GM19463 (cell line): ENCODE data around the gene TSBP1.

Experiments used
- ATAC-seq: cut with Tn5 transposase; IDR thresholded peaks from one replicate; pipeline ENCODE4 v1.9.1; 2021; ENCODE audit warnings: mild to moderate bottlenecking, moderate library complexity; ENCODE audit not compliant: unreplicated experiment

Gene TSBP1, protein sequence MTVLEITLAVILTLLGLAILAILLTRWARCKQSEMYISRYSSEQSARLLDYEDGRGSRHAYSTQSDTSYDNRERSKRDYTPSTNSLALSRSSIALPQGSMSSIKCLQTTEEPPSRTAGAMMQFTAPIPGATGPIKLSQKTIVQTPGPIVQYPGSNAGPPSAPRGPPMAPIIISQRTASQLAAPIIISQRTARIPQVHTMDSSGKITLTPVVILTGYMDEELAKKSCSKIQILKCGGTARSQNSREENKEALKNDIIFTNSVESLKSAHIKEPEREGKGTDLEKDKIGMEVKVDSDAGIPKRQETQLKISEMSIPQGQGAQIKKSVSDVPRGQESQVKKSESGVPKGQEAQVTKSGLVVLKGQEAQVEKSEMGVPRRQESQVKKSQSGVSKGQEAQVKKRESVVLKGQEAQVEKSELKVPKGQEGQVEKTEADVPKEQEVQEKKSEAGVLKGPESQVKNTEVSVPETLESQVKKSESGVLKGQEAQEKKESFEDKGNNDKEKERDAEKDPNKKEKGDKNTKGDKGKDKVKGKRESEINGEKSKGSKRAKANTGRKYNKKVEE

DNA sequence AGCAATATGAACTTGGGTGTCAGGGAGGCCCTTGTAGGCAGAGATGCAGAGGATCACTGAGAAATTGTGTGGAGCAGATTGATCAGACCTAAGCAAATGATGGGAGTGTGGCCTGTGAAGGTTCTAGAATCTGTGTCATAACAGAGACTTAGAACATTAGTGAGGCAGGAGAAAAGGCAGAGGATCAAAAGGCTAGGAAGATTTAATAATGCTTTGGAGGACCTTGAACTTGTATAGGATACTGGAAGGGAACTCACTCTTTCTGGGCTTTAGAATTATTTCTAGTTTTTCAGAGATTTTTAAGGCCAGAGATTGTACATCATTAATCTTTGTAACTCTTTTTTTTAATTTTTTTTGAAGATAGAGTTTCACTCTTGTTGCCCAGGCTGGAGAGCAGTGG, at the start of gene TSBP1:
Gene TSBP1, minus strand, starts transcription at position 101 of the 400 bp plus-strand sequence. CDS start 197 bp downstream, outside the sequence.
- no peak for ATAC-seq

DNA sequence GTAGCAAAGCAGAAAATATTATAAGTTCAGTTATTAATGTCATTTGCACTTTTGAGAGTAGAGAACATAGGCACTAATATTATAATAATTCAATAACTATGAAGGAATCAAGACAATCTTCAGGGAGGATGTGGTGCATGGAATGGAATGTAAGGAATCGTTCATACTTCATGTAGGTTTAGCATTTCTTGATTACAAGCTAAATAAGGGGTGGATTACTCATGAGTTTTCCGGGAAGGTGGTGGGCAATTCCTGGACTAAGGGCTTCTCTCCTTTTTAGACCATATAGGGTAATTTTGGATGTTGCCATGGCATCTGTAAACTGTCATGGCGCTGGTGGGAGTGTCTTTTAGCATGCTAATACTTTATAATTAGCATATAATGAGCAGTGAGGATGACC, 44.3 kb upstream of the TSBP1 start:
- no peak for ATAC-seq

DNA sequence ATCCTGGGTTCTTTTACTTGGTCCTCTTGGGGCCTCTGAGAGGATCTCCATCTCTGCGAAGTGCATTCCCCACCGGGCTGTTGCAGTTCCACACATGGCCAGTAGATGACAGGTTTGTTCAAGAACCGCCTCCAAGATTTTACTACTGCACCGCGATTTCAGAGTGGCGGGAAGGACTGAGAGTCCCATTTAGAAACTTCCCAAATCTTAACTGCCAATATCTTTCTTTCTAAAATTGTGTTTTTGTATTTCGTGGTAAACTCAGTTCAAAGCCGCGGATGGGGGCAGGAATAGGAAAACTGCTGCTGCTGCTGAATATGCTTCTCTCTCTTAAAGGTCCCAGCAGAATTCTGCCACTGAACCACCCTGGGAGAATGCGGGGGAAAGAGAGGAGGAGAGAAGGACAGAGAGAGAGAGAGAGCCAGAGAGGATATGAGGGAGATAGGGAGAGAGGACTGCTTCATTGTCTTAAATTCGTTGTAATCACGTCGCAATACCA, 43.9 kb upstream of the TSBP1 start:
- ATAC-seq, result no peak

DNA sequence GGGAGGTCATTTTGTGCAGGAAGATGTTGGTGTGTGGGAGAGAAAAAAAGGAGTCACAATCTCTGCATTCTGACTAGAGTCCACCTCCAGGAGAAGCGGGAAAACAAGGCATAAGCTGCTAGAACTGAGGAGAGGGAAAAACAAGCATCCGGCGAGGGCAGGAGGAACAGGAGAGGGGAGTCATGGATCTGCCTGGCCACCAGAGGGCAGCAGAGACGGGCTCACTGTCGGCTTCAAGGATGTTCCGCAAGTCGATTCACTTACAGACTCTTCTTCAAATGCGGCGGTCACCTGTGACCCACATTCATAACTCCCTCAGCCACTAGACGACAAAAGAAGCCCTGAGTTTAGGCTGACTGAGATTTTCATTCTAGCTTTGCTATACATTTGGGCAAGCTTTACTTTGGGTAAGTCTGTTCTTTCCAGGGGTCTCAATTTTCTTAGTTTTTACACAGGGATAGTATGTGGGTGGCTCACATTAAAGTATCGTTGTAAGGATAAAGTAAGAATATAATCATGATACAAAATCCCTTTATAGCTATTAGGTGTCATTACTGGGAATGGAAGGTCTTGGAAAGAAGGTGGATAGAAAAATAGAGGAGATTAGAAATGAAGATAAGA, 41.8 kb upstream of the TSBP1 start:
- ATAC-seq, result no peak

DNA sequence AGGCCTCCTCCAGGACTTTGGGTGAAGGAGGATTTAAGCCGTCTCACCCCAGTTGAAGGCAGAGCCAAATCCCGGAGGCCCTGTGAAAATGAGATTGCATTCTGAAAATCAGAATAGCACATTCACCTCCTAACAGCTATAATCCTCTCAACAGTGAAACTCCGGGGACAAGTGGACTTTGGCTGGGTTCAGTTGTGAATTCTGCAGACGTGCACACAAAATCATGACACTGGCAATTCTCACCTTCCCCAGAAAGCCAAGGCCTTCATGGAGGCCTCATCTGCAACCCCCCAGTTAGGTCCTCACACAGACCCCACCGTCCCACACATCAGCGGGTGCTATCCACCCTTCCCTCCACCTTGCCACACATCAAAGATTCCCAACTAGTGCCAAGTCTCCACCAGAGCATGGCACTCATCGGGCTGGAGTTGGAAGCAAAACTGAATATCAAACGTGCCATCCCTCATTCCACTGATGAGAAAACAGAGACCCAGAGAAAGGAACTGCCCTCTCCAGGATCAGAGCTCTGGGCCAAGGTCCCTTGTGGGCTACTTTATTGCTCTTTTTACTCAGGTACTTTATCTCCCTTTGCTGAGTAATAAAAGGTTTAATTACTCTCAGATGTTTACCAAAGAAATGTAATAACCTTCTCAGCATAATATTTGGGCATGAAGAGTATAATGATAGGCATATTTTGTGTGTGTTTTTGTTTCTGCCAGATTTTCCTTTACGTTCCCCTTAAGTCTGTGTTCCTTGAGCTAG, 40.0 kb upstream of the TSBP1 start:
- no peak for ATAC-seq

DNA sequence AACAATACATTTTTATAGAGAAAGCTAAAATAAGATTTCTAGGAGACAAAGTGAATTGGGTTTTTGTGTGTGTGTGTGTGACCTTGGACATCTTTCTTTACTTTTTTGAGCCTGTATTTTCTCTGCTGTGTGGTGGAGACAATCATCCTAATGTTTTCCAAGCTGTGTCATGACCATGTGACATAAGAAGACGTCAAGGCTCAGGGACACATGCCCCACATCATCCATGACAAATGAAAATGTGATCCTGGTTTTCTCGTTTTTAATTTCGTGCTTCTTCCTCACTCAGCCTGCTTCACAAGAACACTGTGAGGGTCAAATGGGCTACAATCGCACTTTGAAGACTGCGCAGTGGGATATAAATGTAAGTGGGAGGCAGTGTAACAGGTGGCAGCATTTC, 39.2 kb upstream of the TSBP1 start:
- no peak for ATAC-seq

DNA sequence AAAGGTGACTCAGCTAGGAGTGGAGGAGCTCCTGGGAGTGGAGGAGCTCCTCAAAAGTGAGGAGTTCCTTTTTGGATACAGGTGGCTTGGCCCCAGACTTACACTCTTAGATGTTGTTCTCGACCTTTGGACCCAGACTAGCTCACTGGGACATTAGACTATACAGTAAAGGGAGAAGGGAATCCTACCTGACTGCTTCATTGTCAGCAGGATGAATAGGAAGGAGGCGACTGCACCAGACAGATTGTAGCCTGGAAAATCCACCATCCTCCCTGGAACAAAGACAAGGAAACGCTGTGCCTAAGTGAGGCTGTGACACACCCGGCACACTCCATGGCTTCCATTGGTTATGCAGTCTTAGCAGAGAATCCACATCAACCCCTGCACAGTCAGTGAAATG, 35.2 kb upstream of the TSBP1 start, which contains the start of gene BTNL2:
Gene BTNL2, minus strand, starts transcription at position 325 of the 400 bp plus-strand sequence. Its CDS starts 58 bp downstream, at position 267.
- ATAC-seq, result no peak

DNA sequence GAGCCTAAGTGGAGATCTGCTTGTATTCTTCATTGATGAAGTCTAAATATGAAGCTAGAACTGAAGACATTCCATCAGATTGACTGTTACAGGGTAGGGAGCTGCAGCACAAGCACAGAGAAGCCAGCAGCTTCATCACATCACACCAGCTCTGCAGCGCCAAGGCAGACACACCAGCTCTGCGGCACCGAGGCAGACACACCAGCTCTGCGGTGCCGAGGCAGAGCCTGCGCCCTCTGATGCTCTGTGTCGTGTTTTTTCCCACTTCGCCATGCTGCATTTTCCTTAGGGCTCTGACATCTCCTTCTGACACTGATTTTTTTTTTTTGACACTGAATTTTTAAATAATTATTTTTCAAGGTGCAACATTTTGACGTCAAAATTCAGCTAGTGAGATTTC, 34.5 kb upstream of the TSBP1 start:
- ATAC-seq, result no peak

DNA sequence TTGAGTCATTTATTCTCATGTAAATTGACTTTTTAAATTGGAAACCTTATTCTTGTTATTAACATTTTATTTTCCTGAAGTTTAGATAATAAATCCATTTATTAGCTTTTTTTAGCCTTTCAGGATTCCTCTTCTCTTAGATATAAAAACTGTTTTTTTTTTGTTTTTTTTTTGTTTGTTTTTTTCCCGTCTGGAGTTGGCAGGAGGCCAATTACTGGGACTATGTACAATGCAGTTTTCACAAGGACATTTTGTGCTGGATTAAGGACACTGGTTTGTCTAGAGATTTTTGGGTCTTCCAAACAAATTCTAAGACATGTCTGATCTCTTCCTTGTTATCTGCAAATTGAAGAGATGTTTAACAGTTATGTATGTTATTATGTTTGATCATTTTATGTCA, 34.0 kb upstream of the TSBP1 start:
- ATAC-seq, result no peak

DNA sequence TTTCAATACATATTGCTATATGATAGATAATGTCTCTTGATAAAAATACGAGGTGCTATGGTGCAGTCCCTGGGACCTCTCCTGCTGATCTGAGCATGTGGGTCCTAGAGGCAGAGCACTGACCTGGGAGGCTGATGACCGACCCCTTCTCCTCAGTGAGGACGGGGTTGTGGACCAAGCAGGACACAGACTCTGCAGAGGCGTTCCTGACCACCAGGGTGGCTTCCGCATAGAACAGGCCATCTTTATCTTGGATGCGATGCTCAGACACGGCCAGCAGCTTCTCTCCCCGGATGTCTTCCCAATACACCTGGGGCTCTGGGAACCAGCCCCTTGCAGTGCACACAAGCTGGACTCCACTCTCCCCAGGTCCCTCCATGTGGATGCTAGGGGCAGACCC, 31.1 kb upstream of the TSBP1 start:
- ATAC-seq, result no peak

DNA sequence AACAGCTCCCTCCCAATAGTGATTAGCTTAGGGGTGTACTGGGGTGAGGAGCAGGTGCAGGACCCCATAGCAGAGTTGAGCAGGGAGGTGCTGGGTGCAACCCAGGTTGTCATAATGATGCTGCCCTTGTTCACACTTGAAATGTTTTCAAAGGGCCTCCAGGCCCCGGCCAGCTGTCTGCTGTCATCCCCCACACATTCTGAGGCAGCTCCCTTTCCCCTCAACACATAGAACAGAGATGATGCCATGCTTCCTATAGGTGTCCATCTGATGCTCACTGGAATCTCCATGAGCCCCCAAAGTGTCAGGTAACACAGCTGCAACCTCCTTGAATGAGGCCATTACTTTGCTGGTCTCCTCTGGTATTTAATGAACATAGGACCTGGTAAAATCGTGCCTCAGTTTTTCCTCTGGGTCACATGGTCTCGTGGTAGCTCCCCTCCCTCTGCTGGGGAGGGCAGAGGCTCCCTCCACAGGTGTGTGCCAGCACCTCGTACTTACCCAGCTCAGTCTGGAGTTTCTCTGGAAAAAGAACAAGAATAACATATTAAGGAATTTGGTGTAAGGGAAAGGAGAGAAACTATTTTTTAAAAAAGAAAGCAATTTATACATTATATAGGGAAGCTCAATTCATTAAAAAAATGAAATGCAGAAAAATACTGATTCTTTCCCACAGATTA, 29.7 kb upstream of the TSBP1 start:
- no peak for ATAC-seq

DNA sequence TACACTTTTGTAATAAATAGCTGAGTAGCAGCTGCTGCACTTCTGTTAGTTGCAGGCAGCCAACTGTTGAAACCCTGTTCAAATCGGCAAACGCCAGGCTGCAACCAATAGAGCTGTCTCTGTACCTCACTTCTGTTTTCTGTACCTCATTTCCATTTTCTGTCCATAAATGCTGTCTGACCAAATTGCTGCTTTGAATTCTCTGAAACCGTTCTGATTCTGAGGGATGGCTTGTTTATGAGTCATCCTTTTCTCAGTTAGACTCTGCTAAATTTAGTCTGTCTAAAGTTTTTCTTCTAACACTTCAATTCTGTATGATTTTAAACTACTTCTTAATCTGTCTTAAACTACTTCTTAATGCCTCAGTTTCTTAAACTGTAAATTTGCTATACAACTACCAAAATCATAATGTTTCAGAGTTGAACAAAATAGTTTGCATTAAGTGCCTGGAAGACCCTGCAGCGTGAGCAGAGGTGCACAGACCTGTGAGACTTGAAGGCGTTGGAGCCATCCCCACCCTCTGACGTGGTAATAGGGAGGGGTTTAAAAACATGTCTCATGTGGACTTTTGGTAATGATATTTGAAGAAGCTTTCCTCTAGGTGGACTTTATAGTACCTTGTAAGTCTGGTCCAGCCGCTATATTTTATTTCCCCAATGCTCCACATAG, 25.7 kb upstream of the TSBP1 start:
- peak; percentile 82 for ATAC-seq

DNA sequence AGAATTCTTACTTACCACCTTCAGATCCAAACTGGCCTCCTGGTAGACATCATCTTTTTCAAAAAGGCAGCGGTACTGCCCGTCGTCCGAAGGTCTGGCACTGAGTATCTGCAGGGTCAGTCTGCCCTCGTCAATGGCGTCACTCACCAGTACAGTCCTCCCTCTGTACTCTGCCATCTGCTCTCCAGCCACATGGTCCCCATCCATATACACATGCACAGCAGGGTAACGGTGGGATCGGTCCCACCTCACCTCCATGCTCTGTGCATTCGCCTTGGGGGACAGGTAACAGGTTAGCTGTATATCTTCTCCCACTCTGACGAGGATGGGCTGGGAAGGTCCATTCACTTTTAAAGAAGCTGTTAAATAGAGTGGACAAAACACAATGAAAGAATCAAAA, 24.3 kb upstream of the TSBP1 start:
- ATAC-seq, result no peak

DNA sequence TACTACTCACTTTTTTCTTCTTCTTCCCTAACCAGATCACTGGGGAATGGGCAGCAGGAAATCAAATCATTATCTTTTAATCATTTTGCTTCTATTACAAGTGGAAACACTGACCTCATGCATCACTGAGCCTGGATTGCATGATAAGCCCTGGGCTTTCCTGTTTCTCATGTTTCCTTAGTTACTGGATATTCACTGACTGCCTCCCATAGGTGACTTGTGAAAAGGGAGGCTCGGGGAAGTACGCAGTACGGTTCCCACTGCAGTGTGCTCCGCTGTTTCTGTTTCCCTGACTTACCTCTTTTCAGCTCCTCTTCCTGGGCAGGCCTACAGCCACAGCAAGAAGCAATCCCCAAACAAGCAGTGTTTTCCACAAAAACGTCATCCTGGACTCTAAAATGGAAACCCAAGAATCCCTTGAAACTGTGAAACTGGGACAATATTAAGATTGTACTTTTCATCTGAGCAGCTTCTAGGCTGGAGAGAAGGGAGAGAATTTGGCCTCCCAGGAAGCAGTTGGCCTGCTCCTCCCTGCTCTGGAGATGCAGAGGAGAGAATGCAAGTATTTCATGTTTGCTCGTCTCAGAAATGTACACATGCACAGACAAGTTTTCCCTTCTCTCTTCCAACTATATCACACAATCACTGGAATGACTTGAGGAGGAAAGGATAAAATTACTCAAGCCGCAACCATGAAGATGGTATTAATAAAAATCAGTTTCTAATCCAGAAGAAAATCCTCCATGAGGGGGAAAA, 22.1 kb upstream of the TSBP1 start:
- no peak for ATAC-seq

DNA sequence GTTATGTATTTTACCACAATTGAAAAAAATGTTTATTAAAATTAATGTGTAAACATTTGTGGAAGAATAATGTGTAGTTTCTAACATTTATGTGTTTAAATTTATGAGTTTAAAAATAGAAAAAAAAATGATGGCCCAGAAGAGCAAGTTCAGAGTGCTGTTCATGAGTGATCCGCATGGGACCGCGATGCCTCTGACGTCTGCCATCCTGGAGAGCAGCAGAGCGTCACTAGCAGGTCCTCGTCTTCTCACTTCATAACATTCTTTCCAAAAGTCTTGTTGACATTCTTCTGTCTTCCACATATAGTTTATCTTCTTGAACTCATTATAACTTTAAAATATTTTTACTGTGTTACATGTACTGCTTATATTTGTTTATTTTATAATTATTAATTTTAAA, 19.8 kb upstream of the TSBP1 start:
- no peak for ATAC-seq

DNA sequence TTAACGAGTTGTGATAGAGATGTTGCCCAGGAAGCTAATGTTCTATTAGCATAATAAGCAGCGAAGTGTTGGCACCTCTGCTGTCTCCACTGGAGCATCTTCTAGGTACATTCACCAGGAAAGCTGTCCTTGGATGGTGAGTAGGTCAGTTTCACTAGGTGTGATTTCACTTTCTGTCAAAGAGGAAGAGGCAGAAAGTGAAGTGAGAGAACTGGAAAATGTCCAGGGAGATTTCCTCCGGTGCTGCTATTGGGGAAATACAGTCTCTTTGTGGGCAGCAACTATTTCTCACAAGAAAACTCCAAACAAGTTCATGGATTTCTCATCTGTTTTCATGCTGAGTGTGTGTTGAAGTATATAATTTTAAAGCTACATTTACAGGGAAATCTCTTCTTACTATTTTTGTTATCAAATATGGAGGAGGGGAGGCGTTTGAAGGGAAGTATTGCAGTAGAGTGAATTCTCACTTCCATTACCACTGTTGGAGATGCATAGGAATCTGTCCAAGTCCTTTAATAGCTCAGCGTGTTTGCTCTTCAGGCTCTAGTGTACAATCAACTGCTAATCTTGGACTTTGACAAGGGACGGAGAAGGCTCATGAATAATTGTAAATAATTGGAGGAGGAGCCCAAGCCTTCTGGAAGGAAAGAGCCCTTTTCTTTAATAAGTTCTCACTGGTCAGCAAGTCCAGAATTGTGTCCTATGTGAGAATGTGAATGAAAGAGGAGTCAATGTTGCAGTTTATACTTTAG, 16.1 kb upstream of the TSBP1 start:
- ATAC-seq, result no peak

DNA sequence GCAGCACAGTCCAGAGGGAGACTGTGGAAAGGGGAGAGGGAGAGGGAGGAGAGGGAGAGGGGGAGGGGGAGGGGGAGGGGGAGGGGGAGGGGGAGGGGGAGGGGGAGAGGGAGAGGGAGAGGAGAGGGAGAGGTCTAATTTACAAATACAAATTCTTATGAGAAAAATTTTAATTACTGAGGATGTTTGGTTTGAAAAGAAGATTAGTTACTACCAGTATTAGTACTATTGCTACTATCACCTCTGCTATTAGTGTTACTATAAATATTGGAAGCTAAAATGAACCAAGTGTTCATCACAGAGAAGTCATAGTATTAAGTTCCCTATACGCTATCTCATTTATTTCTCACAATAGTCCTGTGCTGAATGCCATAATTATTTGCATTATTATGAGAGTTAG, 14.3 kb upstream of the TSBP1 start:
- no peak for ATAC-seq

DNA sequence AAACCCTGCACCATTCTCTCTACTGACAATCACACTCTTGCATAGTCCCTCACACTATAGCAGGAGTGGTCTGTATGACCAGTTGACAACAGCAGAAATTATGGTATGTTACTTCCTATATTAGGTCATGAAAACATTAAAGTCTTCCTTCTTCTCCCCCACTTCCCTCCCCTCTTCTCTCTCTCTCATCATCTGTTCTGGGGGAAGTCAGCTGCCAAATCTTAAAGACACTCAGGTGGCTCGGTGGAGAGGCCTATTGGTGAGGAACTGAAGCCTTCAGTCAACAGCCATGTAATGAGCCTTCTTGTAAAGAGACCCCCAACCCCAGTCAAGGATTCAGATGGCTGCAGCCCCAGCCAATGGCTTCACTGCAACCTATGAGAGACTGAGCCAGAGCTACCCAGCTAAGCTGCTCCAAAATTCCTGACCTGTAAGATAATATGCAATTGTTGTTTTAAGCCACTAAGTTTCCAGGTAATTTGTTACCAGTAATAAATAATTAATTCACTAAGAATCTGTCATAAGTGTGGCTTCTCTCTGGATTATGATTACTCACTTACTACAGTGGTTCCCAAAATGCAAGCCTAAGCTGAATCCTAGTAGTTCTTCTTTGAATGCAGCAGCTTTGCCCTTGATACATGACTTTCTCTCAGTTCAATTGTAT, 11.2 kb upstream of the TSBP1 start:
- no peak for ATAC-seq
